Left renal pelvis (tissue), 4 donors: ENCODE results near the gene GPR179. TPM values are rescaled to one million over a fixed set of nuclear protein-coding genes. Genes with fewer than 3 reads are reported as not detected.

ENCODE experiments used
- DNase-seq, 4 donors: peaks; one replicate each; pipeline ENCODE4 v3.0.0-alpha.2; 2013; ENCODE audit warnings: low read depth in 4 of 4, low spot score in 3 of 4
- polyA plus RNA-seq, 4 donors: library from polyadenylated mRNA; unstranded; fragments of 120-200 nt; gene quantifications; one replicate each; pipeline ENCODE4 v1.2.1, GENCODE V29; 2013; ENCODE audit not compliant: insufficient read length in 4 of 4

The GPR179 gene, protein sequence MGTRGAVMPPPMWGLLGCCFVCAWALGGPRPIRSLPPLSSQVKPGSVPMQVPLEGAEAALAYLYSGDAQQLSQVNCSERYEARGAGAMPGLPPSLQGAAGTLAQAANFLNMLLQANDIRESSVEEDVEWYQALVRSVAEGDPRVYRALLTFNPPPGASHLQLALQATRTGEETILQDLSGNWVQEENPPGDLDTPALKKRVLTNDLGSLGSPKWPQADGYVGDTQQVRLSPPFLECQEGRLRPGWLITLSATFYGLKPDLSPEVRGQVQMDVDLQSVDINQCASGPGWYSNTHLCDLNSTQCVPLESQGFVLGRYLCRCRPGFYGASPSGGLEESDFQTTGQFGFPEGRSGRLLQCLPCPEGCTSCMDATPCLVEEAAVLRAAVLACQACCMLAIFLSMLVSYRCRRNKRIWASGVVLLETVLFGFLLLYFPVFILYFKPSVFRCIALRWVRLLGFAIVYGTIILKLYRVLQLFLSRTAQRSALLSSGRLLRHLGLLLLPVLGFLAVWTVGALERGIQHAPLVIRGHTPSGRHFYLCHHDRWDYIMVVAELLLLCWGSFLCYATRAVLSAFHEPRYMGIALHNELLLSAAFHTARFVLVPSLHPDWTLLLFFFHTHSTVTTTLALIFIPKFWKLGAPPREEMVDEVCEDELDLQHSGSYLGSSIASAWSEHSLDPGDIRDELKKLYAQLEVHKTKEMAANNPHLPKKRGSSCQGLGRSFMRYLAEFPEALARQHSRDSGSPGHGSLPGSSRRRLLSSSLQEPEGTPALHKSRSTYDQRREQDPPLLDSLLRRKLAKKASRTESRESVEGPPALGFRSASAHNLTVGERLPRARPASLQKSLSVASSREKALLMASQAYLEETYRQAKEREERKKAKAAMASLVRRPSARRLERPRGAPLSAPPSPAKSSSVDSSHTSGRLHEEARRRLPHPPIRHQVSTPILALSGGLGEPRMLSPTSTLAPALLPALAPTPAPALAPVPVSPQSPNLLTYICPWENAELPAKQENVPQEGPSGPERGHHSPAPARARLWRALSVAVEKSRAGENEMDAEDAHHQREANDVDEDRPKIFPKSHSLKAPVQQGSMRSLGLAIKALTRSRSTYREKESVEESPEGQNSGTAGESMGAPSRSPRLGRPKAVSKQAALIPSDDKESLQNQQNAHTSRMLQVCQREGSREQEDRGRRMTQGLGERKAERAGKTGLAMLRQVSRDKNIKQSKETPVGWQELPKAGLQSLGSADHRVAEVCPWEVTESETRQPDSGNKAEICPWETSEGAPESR (N-terminal part only)
- polyA plus RNA-seq = under 1 TPM; 0.05 to 0.29 (median 0.09) TPM

DNA sequence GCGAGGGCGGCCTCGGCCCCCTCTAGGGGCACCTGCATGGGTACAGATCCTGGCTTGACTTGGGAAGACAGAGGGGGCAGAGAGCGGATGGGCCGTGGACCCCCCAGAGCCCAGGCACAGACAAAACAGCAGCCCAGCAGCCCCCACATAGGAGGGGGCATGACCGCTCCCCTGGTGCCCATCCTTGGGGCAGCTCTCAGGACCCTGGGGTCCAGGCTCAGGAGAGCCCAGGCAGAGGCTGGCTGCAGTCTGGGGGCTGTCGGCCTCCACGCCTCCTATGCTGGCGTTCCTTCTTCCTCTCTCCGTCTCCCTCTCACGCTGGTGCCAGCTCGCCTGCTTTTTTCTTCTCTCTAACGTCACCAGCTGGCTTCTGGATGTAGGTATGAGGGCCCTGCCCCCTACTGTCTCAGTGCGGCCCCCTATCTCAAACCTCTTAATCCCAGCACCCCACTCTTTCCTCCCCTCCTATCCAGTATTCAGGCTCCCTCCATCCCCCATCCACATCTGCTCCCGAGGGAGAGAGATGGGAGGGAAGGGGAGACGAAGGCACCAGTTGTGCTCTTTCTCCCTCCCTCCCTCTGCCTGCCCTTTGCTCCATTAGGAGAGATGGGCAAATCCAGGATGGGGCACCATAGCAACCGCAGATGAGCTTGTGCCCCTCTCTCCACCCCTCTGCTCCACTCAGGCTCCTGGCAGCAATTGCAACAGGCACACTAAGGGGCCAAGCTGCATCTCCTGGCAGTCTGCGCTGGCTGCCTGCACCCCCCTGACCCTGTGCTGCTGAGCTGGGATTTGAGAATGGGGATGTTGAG, at the start of gene GPR179:
Gene GPR179 (minus strand): TSS at position 349 of the 812 bp plus-strand sequence. CDS start 167 bp downstream, at position 182.
- DNase-seq = no peak

DNA sequence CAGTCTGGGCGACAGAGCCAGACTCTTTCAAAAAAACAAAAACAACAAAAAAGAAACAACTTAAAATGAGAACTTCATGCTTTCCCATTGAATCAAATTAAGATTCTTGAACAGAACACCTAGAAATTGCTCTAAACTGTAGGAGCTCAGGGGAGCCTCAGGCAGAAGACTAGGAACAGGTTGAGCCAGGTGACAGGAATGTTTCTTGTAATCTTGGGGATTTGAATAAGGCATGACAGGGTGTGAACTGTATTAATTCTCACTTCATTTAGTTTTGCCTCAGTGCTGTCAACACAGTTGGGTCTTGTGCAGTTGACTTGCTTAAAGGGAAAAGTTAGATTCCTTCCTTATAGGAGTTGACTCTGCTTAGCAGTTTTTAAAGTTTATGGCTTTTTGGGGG, 35.7 kb upstream of the GPR179 start:
- no peak for DNase-seq

DNA sequence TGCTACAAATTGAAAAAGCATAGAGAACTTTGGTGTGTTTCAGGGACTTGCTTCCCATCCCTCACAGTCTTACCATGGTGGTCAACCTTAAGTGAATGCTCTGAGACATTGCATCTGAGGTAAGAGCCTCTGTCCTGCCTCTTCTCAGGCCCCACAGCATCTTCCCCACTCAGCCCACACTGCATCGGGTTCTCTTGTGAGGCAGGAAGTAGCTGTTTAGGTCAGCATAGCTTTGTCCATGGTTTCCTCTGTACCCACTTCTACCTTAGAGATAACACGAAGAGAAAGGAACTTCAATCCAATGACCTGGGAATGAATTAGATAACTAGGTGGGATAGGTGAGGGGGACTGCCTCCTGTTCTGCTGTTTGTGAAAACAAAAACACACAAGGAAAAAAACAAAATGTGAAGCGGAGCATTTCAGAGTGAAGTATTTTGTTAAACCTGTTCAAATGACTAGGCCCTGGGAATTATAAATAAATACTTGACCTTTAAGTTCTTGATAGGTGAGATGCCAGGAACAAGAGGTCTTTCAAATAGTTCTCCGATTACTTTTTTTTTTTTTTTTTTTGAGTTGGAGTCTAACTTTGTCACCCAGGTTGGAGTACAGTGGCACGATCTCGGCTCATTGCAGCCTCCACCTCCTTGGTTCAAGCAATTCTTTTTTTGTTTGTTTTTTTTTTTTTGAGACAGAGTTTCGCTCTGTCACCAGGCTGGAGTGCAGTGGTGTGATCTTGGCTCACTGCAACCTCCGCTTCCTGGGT, 25.5 kb upstream of the GPR179 start:
- no peak for DNase-seq

DNA sequence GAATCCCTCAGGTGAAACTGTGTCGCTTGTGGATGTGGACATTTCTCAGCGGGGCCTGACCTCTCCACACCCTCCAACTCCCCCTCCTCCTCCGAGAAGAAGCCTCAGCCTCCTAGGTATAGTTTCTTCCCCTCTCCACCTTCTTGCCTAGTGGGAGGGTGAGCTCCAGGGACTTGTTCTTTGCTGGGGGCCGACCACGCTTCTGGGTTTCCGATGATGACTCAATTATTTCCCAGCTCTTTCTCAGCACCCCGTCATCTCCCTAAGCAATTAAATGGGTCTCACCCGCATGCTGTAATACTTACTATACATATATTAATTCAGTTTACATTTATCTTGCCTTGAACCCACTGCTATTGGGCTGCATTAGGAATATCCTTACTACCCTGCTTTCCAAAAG, 21.0 kb upstream of the GPR179 start:
- DNase-seq = no peak

DNA sequence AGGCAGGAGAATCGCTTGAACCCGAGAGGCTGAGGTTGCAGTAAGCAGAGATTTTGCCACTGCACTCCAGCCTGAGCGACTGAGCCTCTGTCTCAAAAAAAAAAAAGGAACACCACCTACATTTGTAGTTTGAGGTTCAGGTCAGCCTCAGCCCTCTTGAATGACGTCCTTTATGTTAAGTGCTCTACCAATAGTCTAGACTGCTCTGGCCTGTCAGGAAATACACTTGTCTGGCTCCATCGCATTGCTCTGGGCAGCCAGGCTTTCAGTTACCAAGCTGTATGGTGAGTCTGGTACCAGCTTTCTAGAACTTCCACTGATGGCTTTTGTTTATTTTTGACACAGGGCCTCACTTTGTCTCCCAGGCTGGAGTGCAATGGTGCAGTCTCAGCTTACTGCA, 19.3 kb upstream of the GPR179 start:
- DNase-seq = no peak

DNA sequence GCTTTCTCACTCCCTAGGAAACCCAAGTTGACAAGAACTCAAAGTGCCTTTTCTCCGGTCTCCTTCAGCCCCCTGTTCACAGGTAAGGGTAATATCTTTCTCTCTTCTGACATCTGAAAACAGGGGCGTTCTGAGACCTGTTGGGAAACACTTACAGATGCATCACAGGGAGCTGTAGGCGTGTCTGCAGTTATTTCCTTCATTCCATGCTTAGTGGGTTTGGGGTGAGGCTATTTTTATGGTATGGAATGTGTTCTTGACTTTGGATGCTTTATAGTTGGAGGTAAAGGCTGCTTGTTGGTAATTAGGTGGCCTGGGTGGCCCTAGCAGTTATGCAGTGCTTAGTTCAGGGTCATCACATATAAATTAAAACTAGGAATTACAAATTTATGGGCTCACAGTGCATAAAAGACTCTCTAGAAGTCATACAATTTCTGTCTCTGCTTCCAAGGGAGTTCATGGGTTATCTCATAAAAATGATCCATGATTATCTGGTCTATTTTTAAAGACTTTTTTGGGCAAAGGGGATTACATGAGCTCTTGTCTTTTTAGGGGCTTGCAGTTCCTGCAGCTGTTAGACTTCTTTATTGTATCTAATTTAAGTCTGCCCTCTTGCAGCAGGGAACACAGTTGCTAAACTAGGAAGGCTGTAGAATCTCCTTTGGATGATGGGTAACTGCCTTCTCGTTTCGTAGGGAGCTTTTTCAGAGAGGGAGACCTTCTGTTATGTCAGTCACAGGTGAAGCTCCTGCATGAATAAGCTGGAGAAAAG, 18.1 kb upstream of the GPR179 start:
- DNase-seq = no peak

DNA sequence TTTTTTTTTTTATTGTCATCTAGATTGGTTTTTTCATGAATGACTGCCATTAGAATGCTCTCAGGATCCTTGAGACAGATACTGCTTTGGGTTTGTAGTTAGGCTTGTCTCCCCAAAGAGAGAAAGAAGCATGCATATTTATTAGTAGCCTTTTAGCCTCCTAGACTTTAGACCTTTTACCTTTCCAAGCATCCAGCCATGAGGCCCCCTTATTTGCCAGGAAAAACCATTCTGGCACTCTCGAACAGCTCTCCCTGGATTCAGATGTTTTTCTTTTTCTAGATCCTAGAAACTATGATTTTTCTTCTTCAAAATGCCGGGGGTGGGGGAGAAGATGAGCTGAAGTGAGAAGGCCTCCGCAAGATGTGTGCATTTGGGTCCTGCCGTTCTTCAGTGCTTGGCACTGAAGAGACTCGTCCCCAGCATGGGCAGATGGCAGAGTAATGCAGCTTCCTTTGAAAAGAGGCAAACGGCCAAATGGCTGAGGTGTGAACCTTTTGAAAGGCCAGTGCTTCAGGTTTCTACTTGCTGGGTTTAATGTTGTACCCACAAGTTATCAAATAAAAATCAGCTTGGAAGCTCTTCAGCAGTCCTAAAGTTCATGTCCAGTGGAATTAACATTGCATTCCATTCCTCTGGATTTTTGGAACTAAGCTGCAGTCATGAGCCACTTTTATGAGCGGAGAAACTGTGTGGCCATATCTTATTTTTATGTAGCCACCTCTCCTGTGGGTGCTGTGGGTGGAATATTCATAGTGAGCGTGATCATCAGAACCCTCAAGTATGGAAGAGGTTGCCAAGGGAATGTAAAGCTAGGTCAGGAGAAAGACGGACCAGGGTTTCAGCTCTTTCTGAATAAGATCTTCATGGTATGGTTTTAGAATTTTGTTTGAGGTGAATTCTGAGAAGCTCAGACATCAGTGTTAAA, 15.1 kb upstream of the GPR179 start:
- no peak for DNase-seq

DNA sequence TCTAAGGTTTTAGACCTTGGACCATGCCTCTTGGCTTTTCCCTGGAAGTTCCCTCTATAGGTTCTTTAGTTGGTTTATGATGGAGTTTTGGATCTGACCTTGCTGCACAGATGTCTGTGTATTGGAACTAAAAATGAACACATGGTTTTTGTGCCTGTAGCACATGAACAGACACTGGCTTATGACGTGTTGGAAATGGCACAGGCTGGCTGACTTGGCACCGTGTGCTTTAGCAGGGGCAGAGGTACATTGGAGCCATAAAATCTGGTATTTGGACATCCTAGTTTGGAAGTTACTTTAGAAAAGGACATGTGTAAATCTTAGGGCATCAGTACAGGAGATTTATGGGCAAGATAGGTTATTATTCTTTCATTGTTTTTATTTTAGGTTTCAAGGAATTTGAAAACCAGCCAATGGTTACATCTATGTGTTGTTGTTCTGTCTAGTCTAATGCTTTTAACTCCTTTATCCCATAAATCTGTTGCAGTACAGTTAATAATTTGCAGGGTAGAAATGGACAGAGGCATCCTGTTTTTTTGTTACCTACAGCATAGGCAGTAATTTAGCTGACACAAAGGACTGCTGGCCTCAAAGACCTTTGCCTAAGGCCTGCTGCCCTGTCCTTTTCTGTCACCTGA, 13.8 kb upstream of the GPR179 start:
- no peak for DNase-seq

DNA sequence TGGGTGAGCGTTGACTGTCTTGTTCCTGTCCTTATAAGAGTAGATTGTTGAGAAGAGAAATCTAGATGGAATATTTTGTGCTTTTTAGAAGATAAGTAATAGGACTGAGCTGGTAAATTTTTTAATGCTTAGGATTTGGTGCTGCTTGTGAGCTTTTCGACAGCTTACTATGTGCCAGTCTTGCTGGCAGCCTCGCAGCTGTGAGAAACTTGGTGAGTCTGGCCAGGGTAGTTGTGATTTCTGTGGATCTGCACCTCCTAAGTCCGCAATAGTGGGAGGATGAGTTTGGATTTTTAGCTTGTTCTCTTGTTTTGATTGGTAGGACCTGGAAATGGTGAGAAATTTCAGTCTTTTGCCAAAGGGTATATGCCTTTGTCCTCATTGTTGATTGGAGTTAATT, 11.5 kb upstream of the GPR179 start:
- no peak for DNase-seq

DNA sequence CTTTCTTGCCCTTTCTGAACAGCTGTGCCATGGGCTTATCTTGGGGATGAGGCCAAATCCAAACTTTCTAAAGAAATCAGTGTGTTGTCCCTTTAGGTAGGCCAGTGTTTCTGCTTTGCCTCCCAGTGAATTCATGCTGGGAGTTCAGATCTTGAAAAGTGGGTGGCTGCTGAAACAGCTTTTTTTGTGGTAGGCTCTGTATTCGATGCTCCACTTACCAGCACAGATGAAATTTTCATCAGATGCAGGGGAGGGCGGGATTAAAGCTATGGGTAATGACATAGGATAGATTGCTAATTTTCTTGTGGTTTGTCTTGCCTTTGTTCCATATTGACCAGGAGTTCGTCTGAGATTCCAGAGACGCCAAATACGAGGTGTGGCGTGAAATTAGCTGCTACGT, 10.7 kb upstream of the GPR179 start:
- DNase-seq = no peak

DNA sequence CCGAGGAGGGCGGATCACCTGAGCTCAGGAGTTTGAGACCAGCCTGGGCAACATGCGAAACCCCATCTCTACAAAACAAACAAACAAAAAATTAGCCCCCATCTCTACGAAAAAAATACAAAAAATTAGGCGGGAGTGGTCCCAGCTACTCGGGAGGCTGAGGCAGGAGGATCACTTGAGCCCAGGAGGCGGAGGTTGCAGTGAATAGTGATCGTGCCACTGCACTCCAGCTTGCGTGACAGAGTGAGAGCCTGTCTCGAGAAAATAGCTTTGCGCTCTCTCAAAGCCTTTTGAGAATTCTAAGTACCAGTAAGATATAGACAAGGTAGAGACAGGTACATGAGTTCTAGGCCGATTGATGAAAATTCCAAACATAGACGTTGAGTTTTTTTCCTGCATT, 9.9 kb upstream of the GPR179 start:
- DNase-seq = no peak

DNA sequence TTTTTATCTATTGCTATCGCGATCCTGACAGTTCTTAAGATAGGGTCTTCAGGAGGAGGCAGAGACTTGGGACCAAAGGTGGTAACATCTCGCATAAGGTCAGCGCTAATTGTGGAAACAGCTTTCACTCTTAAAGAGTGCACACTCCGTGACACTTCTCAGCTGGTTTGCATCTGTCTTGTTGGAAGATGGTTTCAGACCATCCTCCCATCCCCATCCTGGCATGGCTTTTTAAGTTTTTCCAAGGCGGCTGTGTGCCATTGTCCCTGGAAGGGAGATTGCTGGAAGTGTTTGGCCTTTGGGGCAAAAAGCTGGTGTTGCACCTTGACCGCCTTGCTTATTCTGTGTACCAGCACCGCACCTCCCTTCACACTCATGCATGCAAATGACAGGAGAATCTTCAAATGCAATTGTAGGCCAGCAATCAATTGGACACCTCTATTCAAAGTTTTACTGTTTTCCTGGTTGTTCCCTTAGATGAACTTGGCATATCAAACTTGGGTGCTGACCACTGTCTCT, 9.4 kb upstream of the GPR179 start:
- no peak for DNase-seq

DNA sequence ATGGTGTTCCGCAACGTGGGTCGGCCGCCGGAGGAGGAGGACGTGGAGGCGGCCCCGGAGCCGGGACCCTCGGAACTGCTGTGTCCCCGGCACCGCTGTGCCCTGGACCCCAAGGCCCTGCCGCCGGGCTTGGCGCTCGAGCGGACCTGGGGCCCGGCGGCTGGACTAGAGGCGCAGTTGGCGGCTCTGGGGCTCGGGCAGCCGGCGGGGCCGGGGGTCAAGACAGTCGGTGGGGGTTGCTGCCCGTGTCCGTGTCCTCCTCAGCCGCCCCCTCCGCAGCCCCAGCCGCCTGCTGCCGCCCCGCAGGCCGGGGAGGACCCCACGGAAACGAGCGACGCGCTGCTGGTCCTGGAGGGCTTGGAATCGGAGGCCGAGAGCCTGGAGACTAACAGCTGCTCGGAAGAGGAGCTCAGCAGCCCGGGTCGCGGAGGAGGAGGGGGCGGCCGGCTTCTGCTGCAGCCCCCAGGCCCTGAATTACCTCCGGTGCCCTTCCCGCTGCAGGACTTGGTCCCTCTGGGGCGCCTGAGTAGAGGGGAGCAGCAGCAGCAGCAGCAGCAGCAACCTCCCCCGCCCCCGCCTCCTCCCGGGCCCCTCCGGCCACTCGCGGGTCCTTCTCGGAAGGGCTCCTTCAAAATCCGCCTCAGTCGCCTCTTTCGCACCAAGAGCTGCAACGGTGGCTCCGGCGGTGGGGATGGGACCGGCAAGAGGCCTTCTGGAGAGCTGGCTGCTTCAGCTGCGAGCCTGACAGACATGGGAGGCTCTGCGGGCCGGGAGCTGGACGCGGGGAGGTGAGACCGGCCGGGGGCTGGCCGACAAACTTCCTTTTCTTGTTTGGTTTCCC, 8.7 kb upstream of the GPR179 start:
- no peak for DNase-seq

DNA sequence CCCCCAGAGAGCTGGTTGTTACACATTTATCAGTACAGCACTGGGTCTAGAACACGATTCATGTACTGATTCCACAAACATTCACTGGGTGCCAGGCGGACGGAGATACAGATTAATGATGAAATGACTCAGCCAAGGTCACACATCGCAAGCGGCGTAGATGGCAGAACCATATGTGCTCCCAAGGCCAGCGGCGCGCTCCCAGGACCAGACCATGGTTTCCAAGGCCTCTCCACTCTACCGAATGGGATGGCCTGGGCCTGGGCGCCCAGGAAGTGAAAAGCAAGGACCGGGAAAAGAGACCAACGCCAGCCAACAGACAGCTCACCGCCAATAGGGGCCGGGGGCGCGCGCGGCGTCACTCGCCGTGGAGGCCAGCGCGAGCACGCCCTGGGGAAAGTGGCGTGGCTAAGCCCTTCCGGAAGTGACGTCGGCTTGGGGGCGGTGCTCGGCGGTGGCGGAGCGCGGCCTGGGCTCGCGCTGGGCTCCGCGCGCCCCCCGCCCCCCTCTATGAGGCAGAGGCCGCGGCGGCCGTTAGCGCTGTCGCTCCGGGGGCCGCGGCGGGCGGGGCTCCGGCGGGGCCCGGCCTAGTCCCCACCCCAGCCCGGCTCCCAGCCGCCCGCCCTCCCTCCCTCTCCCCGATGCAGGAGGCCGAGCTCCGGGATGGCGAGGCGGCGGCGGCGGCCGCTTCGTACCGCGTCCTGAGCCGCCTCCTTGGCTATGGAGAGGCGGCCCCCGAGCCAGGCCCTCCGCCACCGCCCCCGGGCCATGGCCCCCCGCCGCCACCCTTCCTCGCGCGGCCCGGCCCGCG, 7.9 kb upstream of the GPR179 start, which contains the start of gene SOCS7:
Gene SOCS7 (plus strand): TSS at position 433 of the 811 bp plus-strand sequence. CDS start 209 bp downstream, at position 642.
- peak; percentile 81 to 90 (median 85) for DNase-seq

DNA sequence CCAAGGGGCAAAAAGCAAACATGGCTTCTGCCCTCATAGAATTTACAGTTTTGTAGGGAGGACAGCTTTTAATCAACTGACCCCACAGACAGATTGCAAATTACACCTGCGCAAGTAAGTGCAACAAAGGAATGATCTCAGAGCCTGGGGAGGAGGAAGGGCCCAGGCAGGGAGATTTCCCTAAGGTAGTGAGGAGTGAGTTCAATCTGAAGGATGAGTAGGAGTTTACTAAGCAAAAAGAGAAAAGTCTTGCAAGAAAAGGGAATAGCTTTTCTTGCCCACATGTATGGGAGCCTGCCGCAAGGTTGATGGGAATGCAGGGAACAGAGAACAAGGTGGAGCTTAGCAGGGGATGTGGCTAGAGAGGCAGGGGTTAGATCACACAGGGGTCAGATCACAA, 6.3 kb upstream of the GPR179 start:
- DNase-seq = no peak
